CD4-positive, alpha-beta T cell treated with Interleukin-6 at 100 ng/mL for 8 hours (primary cell): ENCODE measurements around the gene CACHD1.

ENCODE experiments used
- DNase-seq: peaks from one replicate; pipeline ENCODE4 v3.0.0-alpha.2; 2020; ENCODE audit warnings: mixed read lengths, low spot score

Gene CACHD1

DNA sequence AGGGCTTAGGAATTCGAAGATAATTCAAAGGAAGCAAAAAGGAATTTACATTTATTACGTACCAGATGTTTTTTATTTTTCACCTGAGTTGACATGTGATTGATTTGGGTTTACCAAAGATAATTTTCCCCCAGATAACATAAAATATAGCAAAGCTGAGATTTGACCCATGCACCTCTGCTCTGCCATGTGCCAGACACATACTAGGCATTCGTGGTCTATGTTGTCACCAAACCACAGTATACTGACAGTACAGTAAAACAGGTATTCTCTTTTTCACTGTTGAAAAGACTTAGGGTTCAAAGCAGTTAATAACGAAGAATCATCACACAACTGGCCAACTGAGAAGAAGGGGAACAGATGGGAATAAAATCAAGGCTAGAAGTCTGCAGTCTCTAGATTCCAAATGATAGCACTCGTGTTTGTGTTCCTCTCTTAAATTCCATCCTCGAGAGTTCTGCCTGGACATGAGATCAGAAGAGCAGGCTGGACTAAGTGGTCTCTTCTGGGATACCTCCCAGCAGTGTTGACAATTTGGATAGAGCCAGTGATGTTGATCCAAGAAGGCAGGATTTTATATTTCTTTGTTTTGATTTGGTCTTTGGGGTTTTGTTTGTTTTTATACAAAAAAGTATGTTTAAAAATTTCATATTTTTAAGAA is 189.7 kb downstream of the CACHD1 start:
- no peak for DNase-seq

- no peak for DNase-seq
Measured at GRCh38 chr1:64663668-64664067, 193.7 kb downstream of the CACHD1 start.

DNA sequence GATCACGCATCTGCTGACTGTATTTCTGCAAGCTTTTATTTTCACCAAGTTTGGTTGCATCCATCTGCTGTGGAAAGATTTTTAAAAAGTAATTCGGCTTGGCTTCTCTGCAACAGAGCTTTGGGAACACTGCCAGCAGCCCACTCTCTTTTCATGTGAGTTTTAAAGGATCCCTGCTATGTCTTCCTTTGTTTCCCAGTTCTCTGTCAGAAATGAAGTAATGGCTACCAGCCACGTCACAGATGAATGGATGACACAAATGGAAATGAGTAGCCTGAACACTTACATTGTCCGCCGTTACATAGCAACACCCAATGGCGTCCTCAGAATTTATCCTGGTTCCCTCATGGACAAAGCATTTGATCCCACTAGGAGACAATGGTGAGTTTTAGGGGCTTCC is 194.4 kb downstream of the CACHD1 start:
- DNase-seq: no peak

GRCh38 chr1:64669098-64669675 is 199.3 kb downstream of the CACHD1 start:
- DNase-seq: no peak

- DNase-seq: no peak
Measured at GRCh38 chr1:64675718-64676345, 205.9 kb downstream of the CACHD1 start.

DNA sequence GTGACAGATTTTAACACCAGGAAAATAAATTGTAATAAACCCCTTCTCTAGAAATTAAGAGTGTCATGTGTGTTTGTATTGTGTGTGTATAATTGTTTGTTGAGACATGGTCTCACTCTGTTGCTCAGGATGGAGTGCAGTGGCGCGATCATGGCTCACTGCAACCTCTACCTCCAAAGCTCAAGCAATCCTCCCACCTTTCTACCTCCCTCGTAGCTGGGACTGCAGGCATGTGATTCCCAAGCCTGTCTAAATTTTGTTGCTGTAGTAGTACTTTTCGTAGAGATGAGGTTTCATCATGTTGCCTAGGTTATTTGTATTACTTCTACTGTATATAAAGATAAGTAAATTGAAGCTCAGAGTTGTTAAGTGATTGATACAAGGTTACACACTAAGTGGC is 206.5 kb downstream of the CACHD1 start:
- no peak for DNase-seq

DNA sequence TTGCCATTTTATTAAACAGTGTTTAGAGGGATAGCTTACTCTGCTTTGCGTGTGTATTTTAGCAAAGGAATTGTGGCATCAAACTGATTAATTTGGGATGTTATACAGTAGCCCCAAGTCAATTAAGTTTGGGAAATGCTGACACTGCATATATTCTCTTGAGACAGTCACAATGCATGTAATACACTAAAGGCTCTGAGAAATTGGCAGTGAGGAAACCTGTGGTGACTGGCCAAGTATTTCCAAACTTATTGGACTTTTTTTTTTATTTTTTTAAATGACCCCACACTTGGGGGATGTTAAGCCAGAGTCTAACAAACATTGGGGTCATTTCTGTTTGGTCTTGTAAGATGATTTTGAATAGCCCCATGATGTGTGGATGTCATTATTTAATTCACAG is 207.6 kb downstream of the CACHD1 start:
- no peak for DNase-seq

GRCh38 chr1:64678366-64678765 is 208.4 kb downstream of the CACHD1 start:
- no peak for DNase-seq

DNA sequence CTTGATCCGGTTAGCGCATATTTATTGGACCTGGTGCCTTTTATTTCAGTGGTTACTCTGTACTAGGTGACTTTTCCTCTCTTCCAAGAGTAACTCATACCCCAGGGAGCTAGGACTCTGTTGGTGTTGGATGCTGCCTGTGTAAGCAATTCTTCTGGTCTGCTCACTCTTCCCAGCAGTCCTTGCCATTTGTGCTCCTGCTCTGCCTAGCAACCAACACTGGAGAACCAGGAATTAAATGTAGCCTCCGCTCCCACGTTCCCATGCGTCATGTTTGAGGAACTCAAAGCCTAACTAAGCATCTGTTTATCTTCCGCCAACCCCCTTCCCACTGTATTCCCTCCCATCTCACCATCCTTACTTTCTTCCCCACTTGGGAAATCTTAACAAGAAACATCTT is 209.2 kb downstream of the CACHD1 start:
- DNase-seq: no peak

DNA sequence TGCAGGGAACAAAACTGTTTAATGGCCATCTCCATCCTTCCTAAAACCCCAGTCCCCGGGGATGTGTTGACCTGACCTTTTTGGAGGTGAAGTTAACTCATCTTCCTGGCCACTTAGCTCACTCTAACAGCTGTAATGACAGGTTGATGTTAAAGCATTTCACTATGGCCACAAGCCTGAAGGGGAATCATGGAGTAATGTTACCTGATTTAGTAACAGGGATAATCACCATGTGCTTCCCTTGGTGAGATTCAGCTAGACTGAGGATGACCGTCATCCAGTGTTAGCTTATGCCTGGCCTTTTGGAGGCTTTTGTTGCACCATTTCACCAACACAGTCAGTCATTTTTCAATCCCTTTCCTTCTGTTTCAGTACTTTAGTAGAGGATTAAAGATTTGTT is 210.7 kb downstream of the CACHD1 start:
- DNase-seq: no peak

- no peak for DNase-seq
Measured at GRCh38 chr1:64681043-64681442, 211.1 kb downstream of the CACHD1 start.

DNA sequence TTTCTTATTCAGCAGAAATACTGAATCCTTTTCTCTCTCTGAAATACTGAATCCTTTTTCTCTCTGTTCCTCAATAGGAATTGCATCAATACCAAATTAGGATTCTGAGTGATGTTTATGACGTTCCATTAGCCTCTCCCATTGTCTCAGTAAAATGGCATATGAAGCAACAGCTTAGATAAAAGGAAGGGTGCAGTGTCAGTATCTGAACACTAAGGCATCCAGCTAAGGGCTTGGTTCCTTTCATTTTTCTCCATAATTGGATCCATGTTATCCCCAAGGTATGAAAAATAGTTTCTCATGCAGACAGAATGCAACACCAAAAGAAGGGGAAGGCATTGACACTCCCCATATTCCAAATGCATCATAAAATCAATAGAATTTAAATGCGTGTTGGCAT is 213.5 kb downstream of the CACHD1 start:
- no peak for DNase-seq

DNA sequence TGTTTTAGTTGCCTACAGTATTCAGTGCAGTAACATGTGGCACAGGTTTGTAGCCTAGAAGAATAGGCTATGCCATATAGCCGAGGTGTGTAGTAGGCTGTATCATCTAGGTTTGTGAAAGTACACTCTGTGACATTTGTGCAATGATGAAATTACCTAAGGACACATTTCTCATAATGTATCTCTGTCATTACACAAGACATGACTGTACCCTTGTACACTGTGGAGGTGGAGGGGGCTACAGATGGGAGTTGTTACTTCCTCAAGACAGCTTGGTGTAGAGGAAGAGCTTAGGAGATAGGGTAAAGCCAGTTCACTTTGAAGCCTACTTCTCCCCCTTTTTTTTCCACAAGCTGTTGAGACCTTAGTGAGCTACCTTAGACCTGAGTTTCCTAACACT is 215.3 kb downstream of the CACHD1 start:
- DNase-seq: no peak

DNA sequence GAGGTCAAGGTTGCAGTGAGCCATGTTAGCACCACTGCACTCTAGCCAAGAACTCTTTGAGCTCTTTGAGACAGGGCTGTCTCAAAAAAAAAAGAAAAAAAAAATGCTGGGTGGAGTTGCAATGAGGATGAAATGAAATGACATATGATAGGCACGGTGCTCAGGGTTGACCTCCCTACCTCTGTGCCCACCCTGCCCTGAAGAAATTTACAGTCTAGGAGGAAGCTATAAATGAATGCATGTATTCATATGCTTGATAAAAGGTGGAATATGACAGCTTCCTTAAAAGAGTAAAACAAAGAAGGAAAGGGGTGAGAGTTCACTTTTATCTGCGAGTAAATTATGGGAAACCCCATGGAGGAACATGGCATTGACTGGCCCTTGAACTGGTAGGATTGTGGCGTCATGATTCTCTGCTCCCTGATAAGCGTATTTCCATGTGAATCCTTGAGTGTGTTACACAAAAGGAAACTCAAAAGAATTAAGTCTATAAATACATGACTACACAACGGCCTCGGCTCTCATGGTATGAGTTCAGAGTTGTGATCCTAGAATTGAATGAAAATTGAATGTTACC is 215.9 kb downstream of the CACHD1 start:
- DNase-seq: no peak

DNA sequence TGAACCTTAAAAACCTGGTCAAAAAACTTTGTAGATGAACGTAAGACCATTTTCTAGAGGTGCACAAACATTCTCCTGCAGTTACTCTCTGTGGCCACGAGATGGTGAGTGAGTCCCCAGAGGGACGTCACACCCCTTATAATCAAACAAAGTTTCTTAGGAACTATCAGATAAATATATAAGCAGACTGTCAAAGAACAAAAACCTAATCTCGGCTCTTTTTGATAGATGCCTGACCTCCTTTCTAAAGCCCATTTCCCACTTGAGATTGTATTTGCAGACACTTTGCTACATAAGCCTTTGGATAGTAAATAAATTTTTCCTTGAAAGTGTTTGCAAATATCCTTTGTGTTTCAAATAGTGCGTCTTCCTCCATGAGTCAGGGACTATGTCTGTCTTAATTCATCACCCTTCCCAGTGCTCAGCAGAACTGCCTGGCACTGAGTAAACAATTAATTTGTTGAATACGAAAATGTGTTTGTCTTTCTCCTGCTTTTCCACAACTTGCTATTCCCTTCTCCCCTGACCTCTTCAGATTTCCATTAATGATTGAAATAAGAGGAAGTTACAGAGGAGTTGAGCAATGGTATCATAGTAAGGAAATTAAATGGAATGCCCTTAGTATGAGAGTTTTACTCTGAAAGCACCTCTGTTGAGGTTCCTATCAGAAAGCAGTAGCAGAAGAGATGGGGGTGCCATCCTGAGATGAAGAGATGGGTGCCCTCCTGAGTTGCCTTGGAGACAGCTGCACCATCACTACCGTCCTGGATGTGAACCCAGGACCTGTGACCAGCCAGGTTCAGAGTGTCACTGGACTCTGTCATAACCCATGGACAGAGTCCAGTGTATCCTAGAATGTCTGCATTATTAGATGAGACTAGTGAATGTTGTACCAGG is 217.1 kb downstream of the CACHD1 start:
- DNase-seq: peak; percentile 30

- DNase-seq: no peak
Measured at GRCh38 chr1:64687725-64688327, 217.9 kb downstream of the CACHD1 start.

DNA sequence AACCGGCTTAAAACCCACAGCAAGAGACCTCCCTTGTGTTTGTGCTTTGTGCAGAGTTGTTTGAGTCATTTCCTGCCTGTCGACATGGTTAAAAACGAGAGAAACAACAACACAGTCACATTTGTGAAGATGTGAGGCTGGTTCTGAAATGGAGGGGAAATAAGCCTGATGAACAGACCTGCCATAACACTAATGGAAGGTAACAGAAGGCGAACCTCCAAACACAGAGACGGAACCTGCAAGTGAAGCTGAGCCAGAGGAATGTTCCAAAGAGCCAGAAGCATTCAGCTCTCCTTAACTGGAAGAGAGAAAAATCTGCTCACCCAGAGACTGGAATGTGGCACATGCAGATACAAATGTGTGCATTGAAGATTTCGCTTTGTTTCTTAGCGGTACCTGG is 221.7 kb downstream of the CACHD1 start:
- DNase-seq: no peak

GRCh38 chr1:64692911-64693310 is 223.0 kb downstream of the CACHD1 start:
- DNase-seq: no peak

DNA sequence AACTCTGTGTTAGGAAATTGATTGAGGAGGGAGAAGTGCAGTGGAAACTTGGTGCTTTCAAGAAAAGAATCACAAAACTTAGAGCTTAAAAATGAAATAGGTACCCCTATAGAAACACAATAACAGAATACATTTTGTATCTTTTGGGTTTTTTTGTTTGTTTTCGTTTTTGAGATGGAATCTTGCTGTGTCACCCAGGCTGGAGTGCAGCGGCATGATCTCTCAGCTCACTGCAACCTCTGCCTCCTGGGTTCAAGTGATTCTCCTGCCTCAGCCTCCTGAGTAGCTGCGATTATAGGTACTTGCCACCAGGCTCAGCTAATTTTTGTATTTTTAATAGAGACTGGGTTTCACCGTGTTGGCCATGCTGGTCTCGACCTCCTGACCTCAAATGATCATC is 223.5 kb downstream of the CACHD1 start:
- no peak for DNase-seq

GRCh38 chr1:64696879-64697278 is 226.9 kb downstream of the CACHD1 start:
- DNase-seq: no peak

GRCh38 chr1:64699327-64699726 is 229.4 kb downstream of the CACHD1 start:
- no peak for DNase-seq

GRCh38 chr1:64701071-64701470 is 231.1 kb downstream of the CACHD1 start:
- no peak for DNase-seq
